Measurements from ENCODE around the gene SOCS4.
"Not testable (repeated sequence)": the region's sequence is repeated elsewhere in the genome, so short reads cannot be mapped to it uniquely, and the experiment has no call there.

SOCS4 gene

DNA sequence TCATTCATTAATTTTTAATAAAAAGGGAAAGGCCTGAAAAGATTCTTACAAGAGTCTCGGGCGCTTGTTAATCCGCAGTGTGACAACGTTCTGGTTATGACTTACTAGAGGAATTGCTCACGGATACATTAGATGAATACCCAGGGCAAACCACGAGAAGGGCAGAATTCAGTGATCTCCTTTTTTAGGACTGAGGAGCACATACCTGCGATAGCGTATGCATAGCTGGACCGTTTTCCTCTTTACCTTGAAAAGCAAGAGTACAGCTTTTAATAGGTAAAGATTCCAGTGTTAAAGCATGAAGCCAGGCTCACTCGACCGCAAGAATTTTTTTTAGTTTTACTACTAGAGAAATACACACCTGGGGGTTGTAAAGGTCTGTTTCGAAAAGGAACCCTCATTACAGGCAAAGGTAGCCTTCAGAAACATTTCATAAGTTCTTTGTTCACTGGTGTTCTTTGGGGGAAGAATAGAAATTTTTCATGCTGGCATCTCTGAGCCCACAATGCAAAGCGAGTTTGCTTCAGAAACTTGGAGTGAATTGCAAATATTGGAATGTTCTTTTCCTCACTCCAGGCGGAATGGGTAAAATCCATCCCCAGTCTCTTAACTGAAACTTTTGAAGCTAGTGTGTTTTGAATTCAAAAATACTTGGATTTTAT is 25.4 kb downstream of the SOCS4 start:
- no peak for DNase-seq

DNA sequence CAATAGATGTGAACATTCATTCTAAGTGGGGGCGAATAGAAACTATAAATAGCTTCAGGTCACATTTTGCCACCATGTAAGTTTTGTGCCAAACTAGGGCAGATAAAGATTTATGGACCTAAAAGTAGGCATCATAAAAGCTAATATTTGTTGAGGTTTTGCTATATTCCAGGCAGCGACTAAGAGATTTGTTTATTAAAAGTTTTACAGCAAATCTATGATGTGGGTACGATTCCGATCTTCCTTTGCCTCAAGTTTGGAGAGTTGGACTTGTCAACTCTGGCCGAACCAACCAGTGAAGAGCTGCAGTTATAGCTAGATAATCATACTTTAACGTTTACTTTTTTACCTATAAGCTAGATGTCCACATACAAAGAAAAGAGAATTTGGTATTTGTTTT is 26.0 kb downstream of the SOCS4 start:
- DNase-seq: no peak

DNA sequence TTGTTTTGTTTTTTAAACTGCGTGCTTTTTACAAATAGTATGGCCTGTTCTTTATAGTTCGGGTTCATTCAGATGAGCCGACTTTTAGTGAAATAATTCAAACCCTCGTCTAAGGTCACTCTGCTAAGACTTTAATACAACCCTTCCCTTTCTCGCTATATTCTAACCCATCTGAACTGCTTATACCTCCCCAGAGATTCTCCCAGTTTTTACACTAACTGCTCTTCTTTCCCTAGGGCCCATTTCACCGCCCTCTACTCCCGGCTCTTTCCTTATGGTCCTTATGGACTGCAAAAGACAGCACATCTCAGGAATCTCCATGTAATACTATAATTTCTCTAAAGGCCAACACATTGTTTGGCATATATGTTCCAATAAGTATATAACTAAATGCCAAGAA is 26.5 kb downstream of the SOCS4 start:
- DNase-seq: no peak

DNA sequence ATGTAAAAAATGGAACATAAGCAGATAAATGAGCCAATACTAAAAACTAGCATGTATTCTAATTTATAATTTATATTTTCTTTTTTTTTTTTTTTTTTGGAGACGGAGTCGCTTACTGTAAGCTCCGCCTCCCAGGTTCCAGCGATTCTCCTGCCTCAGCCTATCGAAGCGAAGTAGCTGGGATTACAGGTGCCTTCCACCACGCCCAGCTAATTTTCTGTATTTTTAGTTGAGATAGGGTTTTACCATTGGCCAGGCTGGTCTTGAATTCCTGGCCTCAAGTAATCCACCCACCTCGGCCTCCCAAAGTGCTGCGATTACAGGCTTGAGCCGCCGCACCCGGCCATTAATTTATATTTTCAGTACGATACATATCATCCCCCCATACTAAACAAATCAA is 27.1 kb downstream of the SOCS4 start:
- DNase-seq: no peak

DNA sequence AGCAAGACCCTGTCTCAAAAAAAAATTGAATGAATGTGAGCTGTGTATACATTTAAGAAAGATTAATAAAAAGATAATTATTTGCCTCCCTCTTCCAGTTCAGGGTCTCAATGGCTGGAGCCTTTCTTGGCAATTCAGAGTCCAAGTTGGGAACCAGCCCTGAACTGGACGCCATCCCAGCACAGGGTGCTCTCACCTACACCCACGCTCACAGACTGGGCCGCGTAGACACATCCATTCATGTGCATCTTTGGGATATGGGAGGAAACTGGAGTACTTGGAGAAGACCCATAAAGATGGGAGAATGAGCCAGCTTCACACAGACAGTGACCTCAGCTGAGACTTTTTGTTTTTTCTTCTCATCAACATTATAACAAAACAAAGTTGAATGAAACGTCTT is 30.9 kb downstream of the SOCS4 start:
- DNase-seq: no peak

DNA sequence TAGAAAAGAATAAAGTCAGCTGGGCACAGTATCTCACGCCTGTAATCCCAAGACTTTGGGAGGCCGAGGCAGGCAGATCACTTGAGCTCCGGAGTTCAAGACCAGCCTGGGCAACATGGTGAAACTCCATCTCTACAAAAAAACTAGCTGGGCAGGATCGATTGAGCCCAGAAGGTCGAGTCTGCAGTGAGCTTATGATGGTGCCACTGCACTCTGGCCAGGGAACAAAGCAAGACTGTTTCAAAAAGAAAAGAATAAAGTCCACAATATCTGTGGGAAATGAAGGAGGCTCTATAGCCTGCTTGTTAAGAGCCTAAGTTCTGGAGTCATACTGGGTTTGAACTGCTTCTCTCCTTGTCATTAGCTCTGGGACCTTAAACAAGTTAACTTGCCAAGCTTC is 32.3 kb downstream of the SOCS4 start:
- DNase-seq: no peak

DNA sequence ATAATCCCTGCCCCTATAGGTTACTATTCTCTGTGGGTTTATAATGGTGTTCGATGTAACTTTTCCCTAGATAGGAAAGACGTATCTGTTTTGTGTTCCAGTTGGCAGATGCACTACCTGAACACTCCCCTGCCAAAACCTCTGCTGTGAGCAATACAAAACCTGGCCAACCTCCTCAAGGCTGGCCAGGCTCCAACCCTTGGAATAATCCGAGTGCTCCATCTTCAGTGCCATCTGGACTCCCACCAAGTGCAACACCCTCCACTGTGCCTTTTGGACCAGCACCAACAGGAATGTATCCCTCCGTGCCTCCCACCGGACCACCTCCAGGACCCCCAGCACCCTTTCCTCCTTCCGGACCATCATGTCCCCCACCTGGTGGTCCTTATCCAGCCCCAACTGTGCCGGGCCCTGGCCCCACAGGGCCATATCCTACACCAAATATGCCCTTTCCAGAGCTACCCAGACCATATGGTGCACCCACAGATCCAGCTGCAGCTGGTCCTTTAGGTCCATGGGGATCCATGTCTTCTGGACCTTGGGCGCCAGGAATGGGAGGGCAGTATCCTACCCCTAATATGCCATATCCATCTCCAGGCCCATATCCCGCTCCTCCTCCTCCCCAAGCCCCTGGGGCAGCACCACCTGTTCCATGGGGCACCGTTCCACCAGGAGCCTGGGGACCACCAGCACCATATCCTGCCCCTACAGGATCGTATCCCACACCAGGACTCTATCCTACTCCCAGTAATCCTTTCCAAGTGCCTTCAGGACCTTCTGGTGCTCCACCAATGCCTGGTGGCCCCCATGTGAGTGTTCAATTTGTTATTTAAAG is 35.7 kb downstream of the SOCS4 start:
- no peak for DNase-seq

DNA sequence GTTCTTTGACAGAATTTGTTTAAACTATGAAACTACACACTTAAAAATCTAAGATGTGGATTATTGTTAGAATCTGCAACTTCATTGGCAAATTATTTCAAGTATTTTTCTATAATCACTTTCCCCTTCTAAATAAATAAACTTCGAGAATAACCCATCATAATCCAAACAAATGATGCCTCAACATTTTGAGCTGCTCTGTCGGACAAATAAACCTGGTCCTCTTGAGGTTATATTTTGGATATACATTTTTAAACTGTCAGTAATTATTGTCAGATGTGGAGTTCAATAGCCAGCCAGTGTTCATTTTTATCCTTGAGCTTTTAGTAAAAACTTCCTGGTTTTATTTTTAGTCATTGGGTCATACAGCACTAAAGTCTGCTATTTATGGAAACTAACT is 37.9 kb downstream of the SOCS4 start:
- DNase-seq: not testable (repeated sequence)

DNA sequence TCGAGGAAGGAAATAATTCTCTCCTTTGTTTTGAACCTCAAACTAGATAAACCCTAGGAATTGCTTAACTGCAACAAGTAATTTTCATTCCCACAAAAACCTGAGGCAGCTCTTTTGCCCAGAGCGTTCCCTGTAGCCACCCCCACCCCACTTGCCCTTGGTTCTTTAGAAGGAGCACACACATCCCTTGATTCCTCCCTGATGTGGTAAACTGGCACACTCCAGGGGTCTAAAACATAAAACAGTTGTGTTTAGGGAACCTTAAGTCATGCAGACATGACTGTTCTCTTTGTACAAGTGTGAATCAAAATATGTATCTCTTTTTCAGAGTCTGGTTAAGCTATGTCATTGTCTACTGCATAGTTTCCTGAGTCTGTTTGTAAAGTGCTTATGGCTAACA is 38.4 kb downstream of the SOCS4 start:
- DNase-seq: no peak

DNA sequence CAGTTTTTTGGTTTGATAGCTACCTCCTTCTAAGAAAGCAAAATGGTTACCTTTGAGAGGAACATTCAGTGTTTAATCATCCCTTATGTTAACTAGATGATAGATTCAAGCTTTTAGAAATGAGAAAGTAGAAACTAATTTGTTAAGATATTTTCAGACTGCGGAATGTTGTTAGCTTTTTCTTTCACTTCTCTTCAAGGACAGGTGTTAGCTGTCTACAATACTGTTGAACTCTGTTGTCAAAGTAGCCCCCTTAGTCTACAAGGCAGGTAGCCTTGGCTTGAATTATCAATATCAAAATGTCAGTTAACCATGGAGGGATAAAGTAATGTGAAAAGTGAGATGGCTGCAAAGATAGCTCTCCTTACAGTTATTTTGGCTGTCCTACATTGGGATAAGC is 39.2 kb downstream of the SOCS4 start:
- DNase-seq: no peak

DNA sequence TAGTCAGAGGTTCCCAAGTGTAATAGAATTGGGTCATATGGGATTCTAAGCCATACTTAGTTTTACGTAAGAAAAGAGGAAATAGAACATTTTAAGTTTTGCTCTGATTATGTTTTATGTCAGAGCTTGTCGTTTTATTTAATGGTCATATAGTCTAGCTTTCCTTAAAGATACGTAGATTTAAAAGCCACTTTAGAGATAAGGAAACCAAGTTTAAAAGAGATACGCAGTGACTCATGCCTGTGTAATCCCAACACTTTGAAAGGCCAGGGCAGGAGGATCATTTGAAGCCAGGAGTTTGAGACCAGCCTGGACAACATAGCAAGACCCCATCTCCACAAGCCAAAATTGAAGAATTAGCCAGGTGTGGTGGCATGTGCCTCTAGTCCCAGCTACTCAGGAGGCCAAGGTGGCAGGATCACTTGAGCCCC is 44.0 kb downstream of the SOCS4 start:
- no peak for DNase-seq

DNA sequence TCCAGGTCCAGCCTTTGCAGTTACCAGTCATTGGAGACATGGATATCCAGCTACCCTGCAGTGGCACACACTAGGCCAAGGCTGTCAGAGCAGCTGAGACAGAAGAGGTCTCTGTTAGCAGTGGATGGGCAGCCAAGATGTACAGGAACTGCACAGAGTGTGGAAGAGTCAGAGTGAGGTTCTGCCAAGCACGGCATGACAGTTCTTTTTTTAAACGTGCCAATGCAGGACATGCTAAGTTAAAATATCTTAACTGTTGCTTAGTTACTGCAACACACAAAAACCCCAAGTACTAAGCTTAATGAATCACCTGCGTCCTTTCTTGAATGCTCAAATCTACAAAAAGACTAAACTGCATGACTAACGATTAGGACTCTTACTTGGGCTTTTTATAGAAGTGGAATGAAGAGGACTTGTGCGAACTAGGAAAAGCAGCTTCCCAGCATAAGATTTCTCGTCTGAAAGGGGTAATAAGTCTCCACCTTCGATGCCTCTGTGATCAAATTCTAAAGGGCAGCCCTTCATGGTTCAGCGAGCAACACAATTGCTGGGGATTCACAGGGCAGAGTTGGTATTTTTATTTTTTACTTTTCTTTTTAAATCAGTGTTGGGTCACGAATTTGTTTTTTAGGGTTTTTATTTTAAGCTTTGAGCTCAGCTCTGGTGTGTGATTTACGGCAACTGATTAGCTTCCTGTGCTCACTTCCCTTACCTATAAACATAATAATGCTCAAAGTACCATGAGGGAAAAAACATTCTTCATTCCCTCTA is 45.0 kb downstream of the SOCS4 start:
- DNase-seq: no peak

DNA sequence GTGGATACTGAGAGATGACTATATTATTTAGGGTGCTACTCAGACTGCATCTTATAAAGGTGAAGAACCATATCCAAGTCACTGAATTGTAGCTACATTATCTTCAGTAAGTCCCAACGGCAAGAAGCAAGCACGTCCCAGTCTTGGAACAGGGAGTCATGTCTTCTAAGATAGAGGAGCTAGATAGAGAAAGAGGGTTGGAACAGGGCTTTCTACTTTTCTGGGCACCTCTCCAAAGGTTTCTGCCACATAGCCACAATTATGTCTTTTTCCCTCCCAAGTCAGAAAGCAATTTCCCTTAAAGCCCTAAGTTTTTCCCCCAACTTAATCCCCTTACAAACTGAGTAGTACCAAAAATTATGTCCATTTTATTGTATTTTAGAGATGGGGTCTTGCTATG is 46.8 kb downstream of the SOCS4 start:
- no peak for DNase-seq

DNA sequence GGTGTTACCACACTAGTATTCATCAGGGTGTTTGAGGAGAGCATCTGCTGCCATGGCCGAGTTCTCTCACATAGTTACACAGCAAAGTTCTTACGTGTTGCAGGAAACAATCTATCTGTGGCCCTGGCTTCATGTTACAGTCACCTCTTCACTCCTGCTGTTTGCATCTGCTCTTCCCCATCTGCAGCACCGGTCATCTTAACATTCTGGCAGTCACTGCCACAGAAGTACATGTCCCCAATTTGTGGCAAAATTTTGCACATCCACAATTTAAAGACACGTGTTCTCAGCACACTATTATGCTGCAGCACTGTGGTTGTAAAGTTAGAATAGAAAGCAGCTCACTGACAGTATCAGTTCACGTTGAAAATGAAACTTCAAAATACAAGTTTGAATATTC is 47.6 kb downstream of the SOCS4 start:
- no peak for DNase-seq

DNA sequence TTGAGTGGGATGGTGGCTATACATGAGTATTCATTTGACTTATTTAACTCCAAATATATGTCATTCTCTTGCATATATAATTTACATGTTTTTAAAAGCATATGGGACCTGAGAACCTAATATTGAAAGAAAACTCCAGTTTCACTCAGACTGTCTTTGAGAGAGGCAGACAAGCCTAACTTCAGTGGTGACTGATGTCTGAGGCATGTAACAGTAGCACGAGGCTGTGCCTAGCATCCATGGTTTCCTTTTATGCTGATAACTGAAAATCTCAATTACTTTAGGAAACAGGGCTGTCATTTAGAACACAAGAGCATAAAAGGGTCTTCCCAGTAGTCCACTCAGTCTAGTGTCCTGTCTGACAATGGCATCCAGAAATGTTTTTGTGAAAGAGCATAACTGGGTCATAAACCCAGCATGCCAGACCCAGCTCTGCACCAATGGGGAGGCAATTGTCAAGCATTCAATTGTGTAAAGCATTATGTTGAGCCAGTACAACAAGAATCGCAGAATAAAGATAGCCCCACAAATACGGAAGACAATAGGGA is 48.7 kb downstream of the SOCS4 start:
- DNase-seq: no peak

DNA sequence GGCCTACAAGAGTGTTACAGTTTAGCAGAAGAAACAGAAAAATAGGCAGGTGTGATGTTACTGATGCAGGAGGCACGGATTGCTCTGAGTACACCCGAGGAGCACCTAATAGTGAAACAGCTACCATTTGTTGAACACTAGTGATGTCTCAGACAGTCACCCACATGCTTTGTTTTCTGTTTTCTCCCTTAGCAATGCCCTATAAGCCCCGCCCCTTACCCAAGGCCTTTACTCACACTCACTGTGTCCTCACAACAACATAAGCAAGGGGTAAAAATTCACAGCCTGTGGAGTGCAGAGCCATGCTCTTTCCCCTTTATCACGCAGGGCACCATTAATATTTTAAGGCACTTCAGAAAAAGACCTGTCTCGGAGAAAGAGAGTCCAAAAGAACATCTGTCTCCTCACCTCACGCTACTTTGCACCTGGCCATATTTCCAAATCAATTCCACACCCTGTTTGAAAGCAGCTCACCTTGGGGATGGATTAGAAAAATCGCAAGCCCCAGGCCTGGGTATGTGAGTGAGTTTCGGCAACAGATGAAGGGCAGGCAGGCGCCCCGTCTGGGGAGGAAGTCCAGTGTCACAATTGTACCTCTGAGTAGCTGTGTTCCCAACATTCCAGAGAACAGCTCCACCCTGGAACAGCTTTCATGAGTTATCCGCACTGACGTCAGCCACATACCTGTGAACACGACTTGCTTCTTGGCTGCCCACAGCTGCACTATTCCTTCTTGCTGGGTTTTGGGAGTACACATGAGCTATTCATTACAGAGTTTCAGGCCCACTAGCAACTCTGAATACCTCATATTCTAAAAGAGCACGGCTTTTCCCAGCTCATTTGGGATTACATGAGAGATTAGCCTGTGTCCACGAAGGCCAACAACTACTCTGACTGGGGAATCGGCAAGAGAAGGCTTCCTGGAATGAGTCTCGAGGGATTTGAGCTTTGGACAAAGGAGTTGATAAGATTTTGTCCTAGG is 50.4 kb downstream of the SOCS4 start:
- DNase-seq: no peak

DNA sequence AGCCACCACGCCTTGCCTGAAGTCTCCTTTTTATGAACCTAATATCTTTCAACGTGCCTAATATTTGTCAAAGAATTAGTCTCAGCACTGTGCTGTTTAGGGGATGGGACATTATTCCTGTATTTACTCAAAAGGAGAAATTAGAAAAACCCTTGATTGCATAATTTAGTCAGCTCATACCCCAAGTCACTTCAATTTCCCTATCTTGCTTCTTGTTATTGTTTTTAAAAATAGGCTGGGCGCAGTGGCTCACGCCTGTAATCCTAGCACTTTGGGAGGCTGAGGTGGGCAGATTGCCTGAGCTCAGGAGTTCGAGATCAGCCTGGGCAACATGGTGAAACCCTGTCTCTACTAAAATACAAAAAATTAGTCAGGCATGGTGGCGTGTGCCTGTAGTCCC is 52.9 kb downstream of the SOCS4 start:
- not testable (repeated sequence) for DNase-seq

DNA sequence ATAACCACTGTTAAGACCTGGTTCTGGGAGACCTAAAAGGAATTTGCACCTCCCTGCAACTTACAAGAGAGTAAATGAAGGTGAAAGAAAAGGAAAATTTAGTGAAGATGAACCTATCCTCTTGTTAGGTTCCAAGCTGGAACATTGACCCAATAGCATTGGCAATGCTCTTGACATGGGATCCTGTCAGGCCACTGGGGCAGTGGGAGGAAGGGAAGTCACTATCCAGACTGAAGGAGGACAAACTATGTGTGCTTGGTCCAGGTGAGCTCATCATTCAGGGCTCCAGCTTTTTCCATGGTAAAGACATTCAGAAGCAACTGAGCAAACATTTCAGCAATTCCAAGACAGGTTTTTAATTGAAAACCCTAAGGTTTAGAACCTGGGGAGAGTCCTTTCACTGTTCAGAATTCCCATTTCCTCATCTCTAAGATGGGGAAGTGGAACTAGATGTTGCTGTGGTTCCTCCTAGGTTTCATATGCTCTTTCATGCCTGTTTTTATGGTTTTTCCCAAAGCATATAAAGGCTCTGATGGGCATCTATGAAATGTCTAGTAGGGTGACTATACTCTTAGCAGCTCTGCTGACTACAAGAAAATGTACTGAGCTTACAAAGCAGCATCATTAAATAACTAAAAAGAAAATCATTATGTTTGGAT is 57.5 kb downstream of the SOCS4 start:
- DNase-seq: no peak

DNA sequence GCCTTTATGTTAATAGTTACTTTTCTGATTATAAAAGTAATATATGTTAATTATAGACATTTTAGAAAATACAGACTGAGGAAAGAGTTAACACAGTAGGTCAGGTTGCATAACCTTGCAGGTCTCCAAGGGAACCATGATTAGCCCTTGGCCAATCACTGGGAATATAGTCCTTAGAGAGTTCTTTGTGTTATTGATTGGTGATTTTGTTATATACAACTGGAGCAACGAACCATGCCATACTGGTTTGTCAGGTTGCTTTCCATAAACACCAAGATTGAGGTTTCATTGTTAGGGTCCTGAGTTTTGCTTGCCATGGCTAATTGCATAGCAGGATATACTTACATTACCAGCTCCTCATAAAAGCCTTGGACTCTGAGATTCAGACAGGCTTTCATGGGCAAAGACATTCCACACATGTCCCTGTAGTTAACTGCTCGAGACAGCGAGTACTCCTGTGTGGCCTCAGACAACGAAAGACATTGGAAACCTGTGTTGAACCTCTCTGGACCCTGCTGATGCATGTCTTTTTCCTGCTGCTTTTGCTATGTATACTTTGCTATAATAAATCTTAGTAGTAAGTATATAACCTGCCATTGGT is 58.1 kb downstream of the SOCS4 start:
- no peak for DNase-seq

DNA sequence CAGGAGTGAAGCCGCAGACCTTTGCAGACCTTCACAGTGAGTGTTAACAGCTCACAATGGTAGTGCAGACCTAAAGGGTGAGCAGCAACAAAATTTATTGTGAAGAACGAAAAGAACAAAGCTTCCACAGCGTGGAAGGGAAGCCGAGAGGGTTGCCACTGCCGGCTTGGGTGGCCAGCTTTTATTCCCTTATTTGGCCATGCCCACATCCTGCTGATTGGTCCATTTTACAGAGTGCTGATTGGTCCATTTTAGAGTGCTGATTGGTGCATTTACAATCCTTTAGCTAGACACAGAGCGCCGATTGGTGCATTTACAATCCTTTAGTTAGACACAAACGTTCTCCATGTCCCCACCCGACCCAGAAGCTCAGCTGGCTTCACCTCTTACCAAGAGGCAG is 59.9 kb downstream of the SOCS4 start:
- DNase-seq: no peak

DNA sequence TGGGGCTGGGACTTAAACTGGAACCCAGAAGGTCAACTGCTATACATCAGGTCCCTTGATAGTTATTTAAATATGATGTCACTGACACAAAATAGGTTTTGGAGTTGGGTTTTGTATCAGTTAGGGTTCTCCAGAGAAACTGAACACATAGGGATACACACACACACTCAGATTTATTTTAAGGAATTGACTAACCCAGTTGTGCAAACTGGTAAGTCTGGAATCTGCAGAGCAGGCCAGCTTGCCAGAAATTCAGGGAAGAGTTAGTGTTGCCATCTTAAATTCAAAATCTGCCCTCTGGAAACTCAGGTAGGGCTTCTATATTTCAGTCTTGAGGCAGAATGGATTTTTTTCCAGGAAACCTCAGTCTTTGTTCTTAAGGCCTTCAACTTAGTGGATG is 61.3 kb downstream of the SOCS4 start:
- no peak for DNase-seq
